GM23338 (cell line): ENCODE data around the gene STEEP1.

ENCODE experiments used
- CTCF ChIP-seq, 2 experiments: fragments of 200-600 bp in 1 of 2; sonication (generic) in 1 of 2; conservative IDR thresholded peaks; 2 replicates each; pipeline versions ENCODE4 v1.5.1 to v1.6.1; 2016 to 2017; ENCODE audit warnings: antibody characterized with exemption in 2 of 2, low read depth in 2 of 2, mild to moderate bottlenecking in 2 of 2, moderate library complexity in 1 of 2
- EZH2 ChIP-seq: fragments of 200-600 bp; sonication (generic); IDR thresholded peaks from one replicate; pipeline ENCODE4 v1.8.0; 2017; ENCODE audit warnings: antibody characterized with exemption, mild to moderate bottlenecking, low read depth; ENCODE audit not compliant: unreplicated experiment

GRCh38 chrX:119512146-119512800 is 52.9 kb downstream of the STEEP1 start:
- TF ChIP-seq EZH2: no peak
- peak; percentile 53 to 90 for TF ChIP-seq CTCF (conservative IDR thresholded peaks at IDR 0.05; ENCODE audit: low read depth in 2 of 2)
